GM18861 (cell line): ENCODE results near the gene SPATC1L.

Experiments used
- ATAC-seq: cut with Tn5 transposase; IDR thresholded peaks from one replicate; pipeline ENCODE4 v1.9.1; 2021; ENCODE audit not compliant: unreplicated experiment

Gene SPATC1L

GRCh38 chr21:46137908-46138307, 46.4 kb downstream of the SPATC1L start:
- no peak for ATAC-seq

- no peak for ATAC-seq
Measured at GRCh38 chr21:46136739-46137349, 47.4 kb downstream of the SPATC1L start.

- no peak for ATAC-seq
Measured at GRCh38 chr21:46135782-46136395, 48.4 kb downstream of the SPATC1L start.

GRCh38 chr21:46131838-46132651, 52.2 kb downstream of the SPATC1L start:
- ATAC-seq, result no peak

GRCh38 chr21:46131588-46131837, 52.7 kb downstream of the SPATC1L start:
- ATAC-seq, result no peak

- ATAC-seq, result no peak
Measured at GRCh38 chr21:46130831-46131587, 53.2 kb downstream of the SPATC1L start.

- ATAC-seq, result no peak
Measured at GRCh38 chr21:46129846-46130651, 54.2 kb downstream of the SPATC1L start.

- no peak for ATAC-seq
Measured at GRCh38 chr21:46128933-46129571, 55.2 kb downstream of the SPATC1L start.

GRCh38 chr21:46128106-46128932, 55.9 kb downstream of the SPATC1L start:
- no peak for ATAC-seq

GRCh38 chr21:46127239-46128105, 56.8 kb downstream of the SPATC1L start:
- ATAC-seq, result no peak

GRCh38 chr21:46126309-46127238, 57.7 kb downstream of the SPATC1L start:
- no peak for ATAC-seq

GRCh38 chr21:46125846-46126301, 58.4 kb downstream of the SPATC1L start:
- ATAC-seq, result no peak

GRCh38 chr21:46124926-46125845, 59.1 kb downstream of the SPATC1L start:
- ATAC-seq, result no peak

GRCh38 chr21:46124083-46124925, 60.0 kb downstream of the SPATC1L start:
- no peak for ATAC-seq
